Nephron progenitor cell (in vitro differentiated cells): ENCODE data around the gene PRR9.

Source experiments
- DNase-seq: peaks from one replicate; pipeline ENCODE4 v3.0.0; 2021
- H3K27ac Mint-ChIP-seq: 2 replicates; pipeline ENCODE4 v1.8.0; 2021; ENCODE audit warnings: mild to moderate bottlenecking, moderate library complexity, mixed read lengths
- H3K27me3 Mint-ChIP-seq: 2 replicates; pipeline ENCODE4 v1.8.0; 2021; ENCODE audit warnings: mild to moderate bottlenecking, low read depth, mixed read lengths; ENCODE audit not compliant: poor library complexity
- H3K36me3 Mint-ChIP-seq: 2 replicates; pipeline ENCODE4 v1.8.0; 2021; ENCODE audit warnings: low read depth, mixed read lengths
- H3K4me1 Mint-ChIP-seq: 2 replicates; pipeline ENCODE4 v1.8.0; 2021; ENCODE audit warnings: mixed read lengths
- H3K4me3 Mint-ChIP-seq: 2 replicates; pipeline ENCODE4 v1.8.0; 2021; ENCODE audit warnings: mild to moderate bottlenecking, moderate library complexity, mixed read lengths
- H3K9me3 Mint-ChIP-seq: 2 replicates; pipeline ENCODE4 v1.8.0; 2021; ENCODE audit warnings: mild to moderate bottlenecking, moderate library complexity, mixed read lengths
- CTCF ChIP-seq: fragments of 200-600 bp; sonication (generic); IDR thresholded peaks from 2 replicates; pipeline ENCODE4 v1.5.0; 2021; ENCODE audit warnings: antibody characterized with exemption

PRR9 gene

DNA sequence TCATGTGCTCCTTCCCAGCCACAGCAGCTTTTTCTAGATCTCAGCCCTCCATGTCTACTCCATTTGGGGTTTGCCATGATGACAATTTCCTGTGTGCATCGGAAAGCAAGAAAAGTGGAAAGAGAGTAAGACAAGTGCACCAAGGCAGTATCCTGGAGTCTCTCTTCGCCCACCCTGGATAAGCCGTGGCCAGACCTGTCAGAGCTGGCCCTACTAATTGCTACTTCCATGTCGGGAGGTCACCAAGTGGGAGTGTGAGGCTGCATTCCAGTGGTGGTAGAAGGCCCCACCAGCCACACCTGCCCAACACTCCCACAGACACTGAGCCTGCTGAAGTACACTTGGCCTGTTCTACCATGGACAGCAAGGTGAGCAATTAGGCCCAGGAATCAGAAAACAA lies 28.1 kb downstream of the PRR9 start:
- no peak for DNase-seq
- H3K9me3 Mint-ChIP-seq, result peaks cover 17% of the 10 kb centered on the region
- H3K4me3 Mint-ChIP-seq, result no peak overlapping the region
- peaks cover 18% of the 10 kb centered on the region for H3K27me3 Mint-ChIP-seq
- no peaks in the 10 kb centered on the region for H3K36me3 Mint-ChIP-seq
- no peak overlapping the region for H3K27ac Mint-ChIP-seq
- no peaks in the 10 kb centered on the region for H3K4me1 Mint-ChIP-seq
- TF ChIP-seq CTCF, result no peak

GRCh38 chr1:153246018-153246417 lies 28.6 kb downstream of the PRR9 start:
- Mint-ChIP-seq H3K4me1 (no peaks in the 10 kb centered on the region), H3K4me3 (no peak overlapping the region), H3K27me3 (peaks cover 18% of the 10 kb centered on the region), H3K9me3 (peaks cover 21% of the 10 kb centered on the region), H3K27ac (no peak overlapping the region), H3K36me3 (no peaks in the 10 kb centered on the region)
- no peak for TF ChIP-seq CTCF
- DNase-seq, result no peak

- peaks cover 27% of the 10 kb centered on the region for H3K9me3 Mint-ChIP-seq
- H3K4me3 Mint-ChIP-seq, result no peak overlapping the region
- TF ChIP-seq CTCF, result no peak
- H3K36me3 Mint-ChIP-seq, result no peaks in the 10 kb centered on the region
- no peaks in the 10 kb centered on the region for H3K4me1 Mint-ChIP-seq
- H3K27ac Mint-ChIP-seq, result no peak overlapping the region
- no peak for DNase-seq
- peaks cover 18% of the 10 kb centered on the region for H3K27me3 Mint-ChIP-seq
Measured at GRCh38 chr1:153246825-153247224, 29.4 kb downstream of the PRR9 start.

- Mint-ChIP-seq H3K4me1 (no peaks in the 10 kb centered on the region), H3K36me3 (no peaks in the 10 kb centered on the region), H3K27ac (no peak overlapping the region), H3K9me3 (peaks cover 26% of the 10 kb centered on the region), H3K27me3 (peaks cover 18% of the 10 kb centered on the region), H3K4me3 (no peak overlapping the region)
- DNase-seq, result no peak
- TF ChIP-seq CTCF, result no peak
Measured at GRCh38 chr1:153248176-153248879, 30.9 kb downstream of the PRR9 start.

DNA sequence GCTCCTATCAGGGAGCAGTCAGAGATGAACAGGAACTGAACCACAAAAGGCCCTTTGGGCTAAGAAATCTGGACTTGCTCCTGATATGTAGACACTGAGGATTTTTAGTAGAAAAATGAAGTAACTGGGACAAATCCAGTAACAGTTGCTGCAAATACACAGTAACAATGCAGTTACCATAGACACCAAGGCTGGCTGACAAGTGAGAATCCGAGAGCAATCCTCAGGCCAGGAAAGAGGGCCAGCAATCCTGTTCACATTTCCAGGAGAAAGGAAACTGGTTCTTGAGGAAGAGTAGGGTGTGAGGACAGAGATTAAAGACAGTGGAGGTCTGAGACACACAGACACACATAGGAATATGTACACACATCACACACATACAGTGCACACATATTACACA lies 32.8 kb downstream of the PRR9 start:
- TF ChIP-seq CTCF, result no peak
- Mint-ChIP-seq H3K27ac (no peak overlapping the region), H3K4me1 (no peaks in the 10 kb centered on the region), H3K4me3 (no peak overlapping the region), H3K36me3 (no peaks in the 10 kb centered on the region), H3K27me3 (peaks cover 25% of the 10 kb centered on the region), H3K9me3 (peaks cover 17% of the 10 kb centered on the region)
- DNase-seq, result no peak

DNA sequence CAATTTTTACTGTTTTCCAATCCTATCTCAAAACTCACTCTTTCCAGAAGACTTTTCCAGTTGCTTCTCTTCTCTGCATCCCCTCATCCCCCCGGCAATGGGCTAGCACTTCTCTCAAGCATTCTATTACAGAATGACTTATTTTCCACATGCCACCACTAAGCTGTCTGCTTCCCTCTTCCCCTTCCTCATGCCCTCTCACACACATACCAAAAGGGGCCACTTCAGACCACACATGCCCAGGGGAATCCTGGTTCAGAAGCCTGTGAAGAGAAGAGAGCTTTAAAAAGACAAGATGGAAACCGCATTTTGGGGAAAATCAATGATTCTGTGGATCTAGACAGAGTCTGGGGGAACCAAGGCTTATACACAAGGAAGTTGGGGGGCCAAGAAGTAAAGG lies 33.7 kb downstream of the PRR9 start:
- DNase-seq, result no peak
- no peaks in the 10 kb centered on the region for H3K4me1 Mint-ChIP-seq
- H3K27me3 Mint-ChIP-seq, result peaks cover 22% of the 10 kb centered on the region
- no peak for TF ChIP-seq CTCF
- H3K36me3 Mint-ChIP-seq, result no peaks in the 10 kb centered on the region
- peaks cover 13% of the 10 kb centered on the region for H3K9me3 Mint-ChIP-seq
- H3K27ac Mint-ChIP-seq, result no peak overlapping the region
- no peak overlapping the region for H3K4me3 Mint-ChIP-seq
